Activated T-helper 1 cell treated with anti-CD3 and anti-CD28 coated beads, Interleukin-12 subunit alpha, Interleukin-12 subunit beta, Interleukin-2, Interleukin-4 antibody, amounts not matched to agents 30 ng/mL and 10 ng/mL and 1 ng/mL, durations not matched to agents 14 hours and 24 hours and 36 hours (primary cell): ENCODE results near the gene SPAG7. TPM values are rescaled to one million over a fixed set of nuclear protein-coding genes. Genes with fewer than 3 reads are reported as not detected.

Source experiments
- DNase-seq: peaks from one replicate; pipeline ENCODE4 v3.0.0; 2021; ENCODE audit warnings: low spot score
- H3K27ac Mint-ChIP-seq: one replicate; pipeline ENCODE4 v1.8.0; 2021; ENCODE audit warnings: mild to moderate bottlenecking, mixed read lengths
- H3K27me3 Mint-ChIP-seq: one replicate; pipeline ENCODE4 v1.8.0; 2022; ENCODE audit warnings: mild to moderate bottlenecking, moderate library complexity, mixed read lengths; ENCODE audit not compliant: insufficient read depth
- H3K36me3 Mint-ChIP-seq: one replicate; pipeline ENCODE4 v1.8.0; 2021; ENCODE audit warnings: low read depth, mixed read lengths
- H3K4me1 Mint-ChIP-seq: one replicate; pipeline ENCODE4 v1.8.0; 2021; ENCODE audit warnings: low read depth, mixed read lengths
- H3K4me3 Mint-ChIP-seq: one replicate; pipeline ENCODE4 v1.8.0; 2021; ENCODE audit warnings: mild to moderate bottlenecking, moderate library complexity, mixed read lengths
- H3K9me3 Mint-ChIP-seq: one replicate; pipeline ENCODE4 v1.8.0; 2021; ENCODE audit warnings: mixed read lengths
- intact Hi-C: fragments of 100-400 bp; cut with micrococcal nuclease; formaldehyde crosslinking; loops from one replicate; pipeline ENCODE4 v1.15.1; 2024
- total RNA-seq: library from RNA; stranded (reverse); gene quantifications from 2 replicates; pipeline ENCODE4 v1.2.3, GENCODE V29; 2022

The SPAG7 gene
- total RNA-seq, 1 donor from 2014 or later: 66.5 TPM

GRCh38 chr17:4971826-4972225 is 4.2 kb upstream of the SPAG7 start:
- H3K9me3 Mint-ChIP-seq: no peaks in the 10 kb centered on the region

GRCh38 chr17:4970273-4970672 is 2.7 kb upstream of the SPAG7 start:
- H3K27ac Mint-ChIP-seq: peak overlapping the region; percentile 86
- no peaks in the 10 kb centered on the region for H3K27me3 Mint-ChIP-seq
- no peaks in the 10 kb centered on the region for H3K9me3 Mint-ChIP-seq
- H3K4me3 Mint-ChIP-seq: peak overlapping the region; percentile 48
- intact Hi-C loops: no loop called here
- DNase-seq: no peak
- H3K4me1 Mint-ChIP-seq: peaks cover 37% of the 10 kb centered on the region
- peaks cover 51% of the 10 kb centered on the region for H3K36me3 Mint-ChIP-seq

More at GRCh38 chr17:4971826-4972225, 4.2 kb upstream of the SPAG7 start:
- Mint-ChIP-seq H3K4me1 (peaks cover 27% of the 10 kb centered on the region), H3K4me3 (no peak overlapping the region), H3K27ac (no peak overlapping the region), H3K36me3 (peaks cover 48% of the 10 kb centered on the region), H3K27me3 (no peaks in the 10 kb centered on the region)
- intact Hi-C loops: no loop called here
- DNase-seq: no peak

- no peak for DNase-seq
- peaks cover 40% of the 10 kb centered on the region for H3K4me1 Mint-ChIP-seq
- H3K4me3 Mint-ChIP-seq: no peak overlapping the region
- intact Hi-C loops: loop anchor here (1.0 to 10.0 kb wide), 3 partner anchors 28 to 1075 kb away; partner anchors contain the start of genes CAMKK1, INCA1, KIF1C and RABEP1
- H3K27me3 Mint-ChIP-seq: no peaks in the 10 kb centered on the region
- H3K36me3 Mint-ChIP-seq: peaks cover 48% of the 10 kb centered on the region
- no peak overlapping the region for H3K27ac Mint-ChIP-seq
- no peaks in the 10 kb centered on the region for H3K9me3 Mint-ChIP-seq
Measured at GRCh38 chr17:4969551-4970173, 2.0 kb upstream of the SPAG7 start.

DNA sequence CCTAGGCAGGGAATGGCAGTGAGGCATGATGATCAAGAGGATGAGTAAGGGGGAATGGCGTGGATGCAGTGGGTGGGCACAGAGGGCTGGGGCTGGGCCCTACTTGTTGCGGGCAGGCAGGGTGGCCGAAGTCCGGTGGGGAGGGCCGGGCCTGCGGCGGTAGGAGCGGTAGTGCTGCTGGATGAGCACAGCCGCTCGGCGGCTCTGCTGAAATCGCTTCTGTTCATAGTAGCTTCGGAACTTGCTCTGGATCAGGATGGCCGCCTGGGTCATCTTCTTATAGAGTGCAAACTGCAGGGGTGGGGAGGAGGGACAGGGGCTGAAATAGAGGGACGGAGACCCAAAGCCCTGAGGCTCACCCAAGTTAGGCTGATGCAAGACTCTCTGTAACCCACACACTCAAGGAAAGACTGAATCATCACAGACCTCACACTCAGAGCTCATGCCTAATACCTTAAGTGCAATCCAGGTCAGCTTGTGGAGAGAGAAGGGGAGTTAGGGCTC is 1.5 kb upstream of the SPAG7 start:
- peaks cover 40% of the 10 kb centered on the region for H3K4me1 Mint-ChIP-seq
- no peaks in the 10 kb centered on the region for H3K27me3 Mint-ChIP-seq
- peaks cover 43% of the 10 kb centered on the region for H3K36me3 Mint-ChIP-seq
- no peak overlapping the region for H3K4me3 Mint-ChIP-seq
- H3K9me3 Mint-ChIP-seq: no peaks in the 10 kb centered on the region
- H3K27ac Mint-ChIP-seq: no peak overlapping the region
- intact Hi-C loops: loop anchor here (1.0 to 10.0 kb wide), 3 partner anchors 28 to 1074 kb away; partner anchors contain the start of genes CAMKK1, INCA1, KIF1C and RABEP1
- no peak for DNase-seq

DNA sequence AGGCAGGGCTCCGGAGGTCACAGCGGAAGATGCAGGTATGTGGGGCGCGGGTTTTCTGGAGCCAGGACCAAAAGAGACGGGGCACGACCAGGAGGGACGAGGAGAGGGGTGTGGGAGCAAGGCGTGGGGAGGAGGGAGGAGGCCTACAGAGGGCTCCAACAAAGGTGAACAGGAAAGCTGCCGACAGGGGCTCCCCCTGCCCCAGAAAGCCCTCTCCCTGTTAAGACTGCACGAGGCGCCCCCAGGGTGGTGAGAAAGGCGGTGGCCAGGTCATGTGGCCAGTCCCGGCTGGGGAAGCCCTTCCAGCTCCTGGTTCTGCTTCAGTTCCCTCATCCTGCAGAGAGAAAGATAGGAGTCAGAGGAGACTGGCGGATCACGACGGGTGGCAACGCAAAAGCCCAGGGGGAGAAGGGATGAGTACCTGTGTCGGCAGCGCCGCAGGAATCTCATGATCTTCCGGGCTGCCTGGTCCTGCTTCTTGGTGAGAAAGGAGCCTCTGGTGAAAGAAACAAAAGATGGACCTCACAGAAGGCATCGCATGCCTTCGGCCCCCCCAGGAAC is 949 bp upstream of the SPAG7 start:
- Mint-ChIP-seq H3K9me3 (no peaks in the 10 kb centered on the region), H3K4me1 (peaks cover 40% of the 10 kb centered on the region), H3K27me3 (no peaks in the 10 kb centered on the region), H3K4me3 (no peak overlapping the region), H3K27ac (no peak overlapping the region), H3K36me3 (peaks cover 40% of the 10 kb centered on the region)
- no peak for DNase-seq
- intact Hi-C loops: loop anchor here (1.0 to 10.0 kb wide), 3 partner anchors 29 to 1074 kb away; partner anchors contain the start of genes CAMKK1, INCA1, KIF1C and RABEP1

GRCh38 chr17:4966844-4967538 is 626 bp downstream of the SPAG7 start:
- Mint-ChIP-seq H3K9me3 (no peaks in the 10 kb centered on the region), H3K36me3 (peaks cover 32% of the 10 kb centered on the region), H3K4me1 (peaks cover 40% of the 10 kb centered on the region), H3K27ac (no peak overlapping the region), H3K4me3 (no peak overlapping the region), H3K27me3 (no peaks in the 10 kb centered on the region)
- DNase-seq: peak; percentile 95
- intact Hi-C loops: loop anchor here (1.0 to 10.0 kb wide), 10 partner anchors 13 to 1072 kb away; partner anchors contain the start of genes ARRB2, CAMKK1, CAMTA2 and PFN1

GRCh38 chr17:4965311-4965986 is 2.2 kb downstream of the SPAG7 start:
- peaks cover 31% of the 10 kb centered on the region for H3K4me1 Mint-ChIP-seq

DNA sequence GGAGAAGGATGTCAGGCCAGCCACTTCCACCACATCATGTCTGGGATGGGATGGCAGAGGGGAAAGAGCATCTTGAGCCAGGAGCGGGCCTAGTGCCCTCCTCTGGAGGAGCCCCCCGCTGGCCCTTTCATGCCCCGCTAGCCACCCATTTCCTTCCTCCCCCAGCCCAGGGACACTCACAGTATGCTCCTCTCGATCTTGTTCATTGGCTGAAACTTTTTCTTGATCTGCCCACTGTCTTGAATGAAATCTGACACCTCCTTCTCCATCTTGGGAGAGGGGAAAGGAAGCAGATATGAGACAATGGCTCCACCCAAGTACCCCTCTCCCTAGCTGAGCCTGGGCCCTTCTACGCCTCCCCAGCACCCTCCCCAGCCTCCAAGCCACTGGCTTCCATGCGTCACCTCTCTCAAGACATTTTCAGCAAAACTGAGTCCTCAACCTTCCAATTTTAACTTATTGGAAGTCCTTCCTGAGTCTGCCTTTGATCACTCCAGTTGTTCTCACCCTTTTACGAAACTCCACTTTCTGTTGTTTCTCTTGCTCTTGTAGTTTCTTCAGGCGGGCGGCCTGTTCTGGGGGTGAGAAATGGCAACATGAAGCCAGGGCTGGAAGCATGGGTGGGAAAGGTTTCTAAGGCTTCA is 7.2 kb downstream of the SPAG7 start:
- Mint-ChIP-seq H3K9me3 (no peaks in the 10 kb centered on the region), H3K27ac (no peak overlapping the region), H3K4me1 (peaks cover 4% of the 10 kb centered on the region), H3K4me3 (no peak overlapping the region), H3K27me3 (no peaks in the 10 kb centered on the region), H3K36me3 (peaks cover 22% of the 10 kb centered on the region)
- intact Hi-C loops: loop anchor here (10.0 kb wide), 1 partner anchor 1066 kb away; the partner anchor contains the start of gene CAMKK1
- DNase-seq: no peak

More at GRCh38 chr17:4965311-4965986, 2.2 kb downstream of the SPAG7 start:
- intact Hi-C loops: loop anchor here (5.0 to 10.0 kb wide), 2 partner anchors 317 to 1071 kb away; partner anchors contain the start of genes CAMKK1 and RABEP1
- H3K27ac Mint-ChIP-seq: no peak overlapping the region
- DNase-seq: no peak
- H3K9me3 Mint-ChIP-seq: no peaks in the 10 kb centered on the region
- H3K27me3 Mint-ChIP-seq: no peaks in the 10 kb centered on the region
- H3K4me3 Mint-ChIP-seq: peak overlapping the region; percentile 45
- H3K36me3 Mint-ChIP-seq: peaks cover 27% of the 10 kb centered on the region

DNA sequence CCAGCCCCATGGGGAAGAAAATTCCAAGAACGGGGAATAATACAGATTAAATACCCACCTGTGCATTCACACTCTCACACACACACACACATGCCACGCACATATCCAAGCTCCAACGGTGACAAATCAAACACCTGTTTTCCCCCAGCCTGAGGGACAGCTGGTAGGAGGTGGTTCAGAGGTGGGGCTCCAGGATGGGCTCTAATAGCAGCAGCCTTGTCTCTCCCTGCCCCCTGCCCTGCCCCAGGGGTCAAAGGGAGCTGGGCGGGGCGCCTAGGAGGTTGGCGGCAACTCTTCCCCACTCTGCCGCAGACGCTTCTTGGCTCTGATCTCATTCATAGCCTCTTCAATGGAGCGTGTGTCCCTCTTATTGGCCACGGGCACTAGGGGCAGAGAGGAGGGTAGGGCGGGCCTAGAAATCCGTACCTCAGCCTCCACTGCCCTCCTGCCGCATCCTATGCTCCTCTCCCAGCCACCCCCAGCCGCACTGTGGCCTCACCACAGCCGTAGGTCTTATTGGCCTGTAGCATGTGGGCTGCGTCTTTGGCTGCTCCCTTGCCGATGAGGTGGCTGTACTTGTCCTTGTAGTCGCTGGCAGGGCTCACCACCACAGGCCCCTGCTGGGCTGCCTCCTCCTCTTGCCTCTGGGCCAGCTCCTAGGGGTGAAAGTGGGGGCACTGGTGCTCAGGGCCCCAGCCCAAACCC is 8.2 kb downstream of the SPAG7 start:
- Mint-ChIP-seq H3K4me1 (no peaks in the 10 kb centered on the region), H3K9me3 (no peaks in the 10 kb centered on the region), H3K4me3 (no peak overlapping the region), H3K27ac (no peak overlapping the region), H3K36me3 (peaks cover 19% of the 10 kb centered on the region), H3K27me3 (no peaks in the 10 kb centered on the region)
- intact Hi-C loops: no loop called here
- no peak for DNase-seq

GRCh38 chr17:4958102-4958501 is 9.5 kb downstream of the SPAG7 start:
- no peak overlapping the region for H3K4me3 Mint-ChIP-seq
- H3K27ac Mint-ChIP-seq: no peak overlapping the region
- no peaks in the 10 kb centered on the region for H3K9me3 Mint-ChIP-seq
- DNase-seq: no peak
- H3K36me3 Mint-ChIP-seq: peaks cover 19% of the 10 kb centered on the region
- intact Hi-C loops: no loop called here
- H3K27me3 Mint-ChIP-seq: no peaks in the 10 kb centered on the region
- no peaks in the 10 kb centered on the region for H3K4me1 Mint-ChIP-seq

- no peak overlapping the region for H3K4me3 Mint-ChIP-seq
- H3K36me3 Mint-ChIP-seq: peaks cover 18% of the 10 kb centered on the region
- DNase-seq: peak; percentile 20
- no peaks in the 10 kb centered on the region for H3K4me1 Mint-ChIP-seq
- intact Hi-C loops: loop anchor here (1.0 kb wide), 1 partner anchor 47 kb away; no protein-coding TSS in a partner anchor
- no peaks in the 10 kb centered on the region for H3K9me3 Mint-ChIP-seq
- no peak overlapping the region for H3K27ac Mint-ChIP-seq
- no peaks in the 10 kb centered on the region for H3K27me3 Mint-ChIP-seq
Measured at GRCh38 chr17:4956493-4957061, 11.0 kb downstream of the SPAG7 start.
